Measurements from ENCODE around the gene NEK11. TPM values are rescaled to one million over a fixed set of nuclear protein-coding genes. Genes with fewer than 3 reads are reported as not detected.

NEK11 gene
- total and polyA plus RNA-seq, 2 donors (not counting 3 experiments of a cell fraction or from before 2014, with no cell fraction given) = 1.7 to 4.3 TPM

DNA sequence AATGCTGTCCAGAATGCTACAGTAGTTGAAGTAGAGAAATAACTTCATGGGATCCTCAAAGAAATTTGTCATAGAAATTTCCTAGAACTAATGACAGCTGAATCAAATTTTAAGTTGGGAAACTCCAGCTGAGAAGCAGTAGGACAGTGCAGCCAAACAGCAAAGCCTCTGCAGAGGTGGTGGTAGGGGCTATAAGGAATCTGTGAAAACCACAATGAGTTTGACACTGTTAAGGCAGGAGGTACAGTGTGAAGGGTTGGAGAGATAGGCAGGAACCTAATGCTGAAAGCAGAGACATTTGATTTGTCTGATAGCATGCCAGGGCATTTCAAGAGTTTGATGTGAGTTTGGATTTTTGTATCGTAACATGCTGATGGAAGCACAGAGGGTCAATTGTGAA is 22.1 kb upstream of the NEK11 start:
- Histone ChIP-seq H3K27ac (ENCODE audit: insufficient read depth, low read depth, low read length) (no peak overlapping the region), H3K4me2 (ENCODE audit: insufficient read depth, low read length) (no peak overlapping the region), H3K4me3 (replicated peaks in 1 of 3; ENCODE audit: insufficient read depth in 1 of 3, low read depth in 1 of 3, low read length in 3 of 3) (no peak overlapping the region), H3K9ac (replicated peaks; ENCODE audit: extremely low read depth, insufficient read depth, low read length) (no peak overlapping the region), H3K79me2 (ENCODE audit: control insufficient read depth, insufficient read depth, low read length) (no peaks in the 10 kb centered on the region), H3K36me3 (ENCODE audit: control insufficient read depth in 2 of 2, extremely low read depth in 1 of 2, insufficient read depth in 2 of 2, low read length in 2 of 2) (peaks cover 4 to 9% of the 10 kb centered on the region in 2 experiments), H3K4me1 (ENCODE audit: control insufficient read depth, extremely low read depth, insufficient read depth, low read length) (no peaks in the 10 kb centered on the region), H2AFZ (ENCODE audit: low read depth, low read length) (no peak overlapping the region), H3K9me1 (replicated peaks; ENCODE audit: control insufficient read depth, extremely low read depth, insufficient read depth, low read length) (no peaks in the 10 kb centered on the region), H3K9me3 (replicated peaks; ENCODE audit: control insufficient read depth, insufficient read depth, low read length) (no peaks in the 10 kb centered on the region), H3K27me3 (ENCODE audit: control insufficient read depth in 2 of 2, insufficient read depth in 2 of 2, low read length in 2 of 2) (no peaks in the 10 kb centered on the region), H4K20me1 (replicated peaks; ENCODE audit: control insufficient read depth, extremely low read depth, insufficient read depth, low read length) (no peaks in the 10 kb centered on the region)
- ChIA-PET POLR2A (no interaction called here), CTCF (no interaction called here)
- no TSS peak for BruUV-seq (replicated peaks)
- dilution Hi-C loops (cut with MboI; ENCODE audit: extremely low pct_ligation_motif_present, low sequenced_read_pairs) (no loop called here), intact Hi-C loops (cut with micrococcal nuclease) (no loop called here)
- DNase-seq (ENCODE audit: low read depth, low spot score) = no peak
- FAIRE-seq = no peak
- no peak for TF ChIP-seq MAX (IDR thresholded peaks at IDR 0.05; ENCODE audit: insufficient read depth, insufficient read length)
- TF ChIP-seq, protein P1, sequence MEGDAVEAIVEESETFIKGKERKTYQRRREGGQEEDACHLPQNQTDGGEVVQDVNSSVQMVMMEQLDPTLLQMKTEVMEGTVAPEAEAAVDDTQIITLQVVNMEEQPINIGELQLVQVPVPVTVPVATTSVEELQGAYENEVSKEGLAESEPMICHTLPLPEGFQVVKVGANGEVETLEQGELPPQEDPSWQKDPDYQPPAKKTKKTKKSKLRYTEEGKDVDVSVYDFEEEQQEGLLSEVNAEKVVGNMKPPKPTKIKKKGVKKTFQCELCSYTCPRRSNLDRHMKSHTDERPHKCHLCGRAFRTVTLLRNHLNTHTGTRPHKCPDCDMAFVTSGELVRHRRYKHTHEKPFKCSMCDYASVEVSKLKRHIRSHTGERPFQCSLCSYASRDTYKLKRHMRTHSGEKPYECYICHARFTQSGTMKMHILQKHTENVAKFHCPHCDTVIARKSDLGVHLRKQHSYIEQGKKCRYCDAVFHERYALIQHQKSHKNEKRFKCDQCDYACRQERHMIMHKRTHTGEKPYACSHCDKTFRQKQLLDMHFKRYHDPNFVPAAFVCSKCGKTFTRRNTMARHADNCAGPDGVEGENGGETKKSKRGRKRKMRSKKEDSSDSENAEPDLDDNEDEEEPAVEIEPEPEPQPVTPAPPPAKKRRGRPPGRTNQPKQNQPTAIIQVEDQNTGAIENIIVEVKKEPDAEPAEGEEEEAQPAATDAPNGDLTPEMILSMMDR (IDR thresholded peaks at IDR 0.05; ENCODE audit: extremely low read depth in 1 of 2, insufficient read depth in 1 of 2, low read depth in 1 of 2, low read length in 2 of 2) = no peak
- no peak for TF ChIP-seq POLR2A (IDR thresholded peaks at IDR 0.05; ENCODE audit: low read depth, low read length)
- TF ChIP-seq GATA2 (IDR thresholded peaks at IDR 0.05; ENCODE audit: insufficient read depth, insufficient read length, low read depth, low read length) = no peak
- TF ChIP-seq EZH2 (IDR thresholded peaks at IDR 0.05; ENCODE audit: borderline replicate concordance, low read depth, low read length, severe bottlenecking) = no peak
- no peak for TF ChIP-seq JUN (IDR thresholded peaks at IDR 0.05; ENCODE audit: borderline replicate concordance, insufficient read depth, insufficient read length, low read depth)
- TF ChIP-seq POLR2AphosphoS5 (IDR thresholded peaks at IDR 0.05; ENCODE audit: insufficient read depth, low read depth, low read length) = no peak
- no peak for TF ChIP-seq MYC (IDR thresholded peaks at IDR 0.05; ENCODE audit: low read depth, low read length)
- no peak for TF ChIP-seq FOS (IDR thresholded peaks at IDR 0.05; ENCODE audit: borderline replicate concordance, insufficient read depth, low read length)
